GM18526 (cell line): Measurements from ENCODE around the gene NVL.

Experiments used
- POLR2A ChIP-seq: IDR thresholded peaks from 3 replicates; pipeline ENCODE4 v1.6.1; 2011; ENCODE audit not compliant: insufficient read length; ENCODE audit errors: extremely low read depth

The NVL gene

DNA sequence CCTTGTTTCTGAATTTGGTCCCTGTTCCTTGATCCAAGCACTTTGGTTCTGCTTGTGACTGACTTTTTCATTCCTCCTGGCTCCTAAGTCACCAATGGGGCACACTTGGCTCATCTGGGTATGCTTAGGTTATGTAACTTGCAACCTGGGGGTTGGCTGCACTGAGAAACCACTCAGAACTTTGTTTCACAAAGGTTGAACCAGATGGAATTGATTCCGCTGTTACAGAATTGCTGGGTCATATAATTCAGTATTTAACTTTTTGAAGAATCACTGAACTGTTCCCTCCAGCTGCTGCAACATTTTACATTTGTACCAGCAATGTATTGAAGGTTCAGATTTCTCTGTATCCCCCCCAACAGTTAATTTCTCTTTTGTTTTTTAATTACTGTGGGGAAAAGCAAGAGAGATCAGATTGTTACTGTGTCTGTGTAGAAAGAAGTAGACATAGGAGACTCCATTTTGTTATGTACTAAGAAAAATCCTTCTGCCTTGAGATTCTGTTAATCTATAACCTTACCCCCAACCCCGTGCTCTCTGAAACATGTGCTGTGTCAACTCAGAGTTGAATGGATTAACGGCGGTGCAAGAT lies 9.6 kb upstream of the NVL start:
- no peak for TF ChIP-seq POLR2A

DNA sequence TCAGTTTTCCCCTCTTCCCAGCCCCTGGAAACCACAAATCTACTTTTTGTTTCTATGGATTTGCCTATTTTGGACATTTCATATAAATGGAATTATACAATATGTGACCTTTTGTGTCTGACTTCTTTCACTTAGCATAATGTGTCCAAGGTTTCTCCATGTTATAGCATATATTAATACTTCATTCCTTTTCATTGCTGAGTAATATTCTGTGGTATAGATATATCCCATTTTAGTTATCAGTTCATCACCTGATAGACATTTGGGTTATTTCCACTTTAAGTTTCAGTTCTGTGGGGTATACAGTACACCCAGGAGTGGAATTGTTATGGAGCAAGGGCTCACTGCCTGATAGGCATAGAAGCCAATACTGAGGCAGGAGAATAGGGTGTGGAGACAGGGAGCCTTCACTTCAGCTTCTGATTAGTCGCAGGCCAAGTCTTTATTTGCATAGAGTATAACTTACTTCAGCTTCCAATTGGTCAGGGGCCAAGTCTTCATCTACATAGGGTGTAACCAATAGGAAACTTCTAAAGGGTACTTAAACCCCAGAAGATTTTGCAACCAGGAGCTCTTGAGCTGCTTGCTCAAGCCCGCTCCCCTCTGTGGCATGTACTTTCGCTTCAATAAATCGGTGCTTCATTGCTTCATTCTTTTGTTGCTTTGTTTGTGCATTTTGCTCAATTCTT lies 8.3 kb upstream of the NVL start:
- TF ChIP-seq POLR2A = no peak

DNA sequence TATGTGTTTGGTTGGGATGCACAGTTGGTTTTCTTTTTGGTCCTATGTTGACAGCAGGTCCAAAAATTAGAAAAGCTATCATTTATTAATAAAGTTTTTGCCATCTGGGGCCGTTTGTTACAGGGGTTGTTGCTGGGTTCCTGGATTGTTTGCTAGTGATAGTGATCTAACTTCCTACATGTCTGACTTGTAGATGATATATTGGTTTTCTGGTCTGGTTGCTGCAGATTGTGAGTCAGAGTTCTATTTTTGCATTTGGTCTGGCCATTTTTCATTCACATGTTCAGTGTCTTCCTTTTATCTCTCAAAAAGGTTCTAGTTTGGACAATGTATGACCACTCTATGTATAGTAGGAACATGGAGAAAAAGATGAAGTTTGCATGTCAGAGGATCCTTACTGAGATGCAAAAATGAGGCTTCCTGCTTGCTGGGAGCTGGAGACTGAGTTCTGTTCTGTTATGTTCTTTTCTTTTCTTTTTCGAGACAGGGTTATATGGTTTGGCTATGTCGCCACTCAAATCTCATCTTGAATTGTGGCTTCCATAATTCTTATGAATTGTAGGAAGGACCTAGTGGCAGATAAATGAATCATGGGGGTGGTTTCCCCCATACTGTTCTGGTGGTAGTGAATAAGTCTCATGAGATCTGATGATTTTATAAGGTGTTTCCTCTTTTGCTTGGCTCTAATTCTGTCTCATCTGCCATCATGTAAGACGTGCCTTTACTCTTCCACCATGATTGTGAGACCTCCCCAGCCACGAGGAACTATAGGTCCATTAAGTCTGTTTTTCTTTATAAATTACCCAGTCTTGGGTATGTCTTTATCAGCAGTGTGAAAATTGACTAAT lies 4.2 kb upstream of the NVL start:
- TF ChIP-seq POLR2A = no peak

DNA sequence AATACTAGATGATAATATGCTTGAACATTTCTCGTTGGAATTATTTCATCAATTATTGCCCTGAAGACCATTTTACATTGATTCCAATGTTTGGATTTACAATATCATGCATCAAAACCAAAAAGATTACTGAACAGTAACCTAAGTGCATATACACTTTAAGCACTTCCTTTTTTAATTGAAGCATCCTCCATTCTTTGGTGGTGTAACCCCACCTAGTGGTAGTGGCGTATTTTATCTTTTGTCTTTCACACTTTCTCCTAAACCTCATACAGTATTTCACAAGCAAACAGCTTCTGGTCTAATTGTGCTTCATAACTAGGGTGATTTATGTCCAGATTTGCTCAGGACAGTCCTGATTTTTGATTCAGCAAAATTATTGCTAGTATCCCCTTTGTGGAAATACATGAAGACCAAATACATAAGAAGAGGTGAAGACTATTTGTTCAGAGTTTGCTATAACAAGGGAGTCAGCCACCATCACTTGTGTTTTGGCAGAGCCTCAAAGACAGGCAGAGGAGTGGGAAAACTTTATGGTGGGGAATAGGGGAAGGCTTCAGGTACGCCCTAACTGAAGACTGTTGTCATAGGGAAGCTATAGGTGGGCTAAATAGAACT lies 3.4 kb upstream of the NVL start:
- no peak for TF ChIP-seq POLR2A

DNA sequence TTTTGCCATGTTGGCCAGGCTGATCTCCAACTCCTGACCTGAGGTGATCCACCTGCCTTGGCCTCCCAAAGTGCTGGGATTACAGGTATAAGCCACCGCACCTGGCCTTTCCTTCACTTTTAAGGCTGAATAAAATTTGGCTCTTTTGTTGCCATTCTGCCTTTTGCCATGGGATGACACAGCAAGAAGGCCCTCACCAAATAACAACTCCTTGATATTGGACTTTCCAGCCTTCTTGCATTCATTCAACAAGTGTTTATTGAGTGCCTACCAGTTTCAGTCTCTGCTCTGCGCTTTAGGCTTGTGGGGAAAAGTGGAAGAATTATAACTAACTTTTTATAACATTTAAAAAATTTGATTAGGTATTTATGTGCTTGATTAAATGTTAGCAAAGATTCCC lies 1.9 kb upstream of the NVL start:
- TF ChIP-seq POLR2A = no peak

DNA sequence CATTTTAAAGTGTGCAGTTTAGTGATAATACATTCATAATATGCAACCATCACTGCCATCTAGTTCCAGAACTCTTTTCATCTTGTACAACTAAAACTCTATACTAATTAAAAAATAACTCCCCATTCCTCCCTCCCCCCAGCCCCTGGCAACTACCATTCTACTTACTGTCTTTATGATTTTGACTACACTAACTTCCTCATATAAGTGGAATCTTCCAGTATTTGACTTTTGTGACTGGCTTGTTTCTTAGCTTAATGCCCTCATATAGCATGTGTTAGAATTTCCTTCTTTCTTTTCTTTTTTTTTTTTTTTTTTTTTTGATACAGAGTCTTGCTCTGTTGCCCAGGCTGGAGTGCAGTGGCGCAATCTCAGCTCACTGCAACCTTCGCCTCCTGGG lies 1.4 kb upstream of the NVL start:
- TF ChIP-seq POLR2A = no peak

DNA sequence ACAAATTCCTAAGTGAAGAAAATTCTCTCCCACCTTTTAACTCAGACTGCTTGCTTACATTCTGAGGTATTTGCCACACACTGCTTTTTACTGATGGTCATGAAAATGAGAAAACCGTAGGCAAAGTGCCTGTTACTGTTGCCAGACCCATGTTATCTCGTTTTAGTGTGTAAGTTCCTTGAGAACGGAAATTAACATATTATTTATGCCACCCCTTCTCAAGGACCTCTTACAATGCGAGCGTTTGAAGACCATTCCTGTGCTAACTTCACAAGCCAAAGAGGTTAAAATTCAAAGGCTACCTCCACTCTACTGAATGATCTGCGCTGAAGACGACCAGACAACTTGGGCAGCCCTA lies 509 bp downstream of the NVL start:
- TF ChIP-seq POLR2A = no peak

DNA sequence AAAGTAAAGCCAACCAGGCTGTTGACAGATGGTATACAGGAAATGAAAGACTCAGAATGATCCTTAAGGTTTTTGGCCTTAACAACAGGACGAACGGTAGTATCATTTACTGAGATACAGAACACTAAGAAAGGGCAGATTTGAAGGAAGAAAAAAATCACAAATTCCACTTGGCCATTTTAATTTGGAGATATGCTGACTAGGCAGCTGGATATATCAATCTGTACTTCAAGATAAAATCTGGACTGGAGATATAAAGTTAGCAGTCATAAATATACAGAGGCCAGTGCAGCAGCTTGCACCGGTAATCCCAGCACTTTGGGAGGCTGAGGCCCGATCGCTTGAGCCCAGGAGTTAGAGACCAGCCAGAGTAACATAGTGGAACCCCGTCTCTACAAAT lies 1.3 kb downstream of the NVL start:
- TF ChIP-seq POLR2A = no peak

DNA sequence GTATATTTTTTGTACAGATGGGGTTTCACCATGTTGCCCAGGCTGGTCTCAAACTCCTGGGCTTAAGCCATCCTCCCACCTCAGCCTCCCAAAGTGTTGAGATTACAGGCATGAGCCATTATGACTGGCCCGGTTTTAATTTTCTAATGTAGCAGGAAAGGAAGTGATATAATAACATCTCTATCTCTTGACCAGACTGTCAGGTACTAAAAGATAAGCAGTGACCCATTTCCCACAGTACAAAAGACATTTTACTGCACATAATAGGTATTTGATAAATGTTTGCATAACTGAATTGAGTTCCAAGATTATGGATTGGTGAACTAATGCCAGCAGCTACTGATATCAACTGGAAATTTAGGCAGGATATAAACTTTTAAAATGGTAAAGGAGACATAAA lies 4.0 kb downstream of the NVL start:
- TF ChIP-seq POLR2A = no peak

DNA sequence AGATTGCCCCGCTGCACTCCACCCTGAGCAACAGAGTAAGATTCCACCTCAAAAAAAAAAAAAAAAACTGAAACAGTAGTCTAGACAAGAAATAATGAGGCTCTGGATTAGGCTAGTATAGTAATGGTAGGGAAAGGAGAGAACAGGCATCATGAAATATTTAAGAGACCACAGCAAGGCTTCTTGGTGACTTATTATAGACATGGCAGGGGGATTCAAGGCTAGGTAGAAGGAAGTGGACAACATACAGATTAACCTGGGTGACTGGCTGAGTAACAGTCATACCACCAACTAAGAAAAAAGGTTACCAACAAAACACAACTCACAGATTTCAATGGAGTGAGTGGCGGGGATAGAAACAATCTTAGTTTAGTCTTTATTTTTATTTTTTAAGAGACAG lies 8.3 kb downstream of the NVL start:
- no peak for TF ChIP-seq POLR2A

DNA sequence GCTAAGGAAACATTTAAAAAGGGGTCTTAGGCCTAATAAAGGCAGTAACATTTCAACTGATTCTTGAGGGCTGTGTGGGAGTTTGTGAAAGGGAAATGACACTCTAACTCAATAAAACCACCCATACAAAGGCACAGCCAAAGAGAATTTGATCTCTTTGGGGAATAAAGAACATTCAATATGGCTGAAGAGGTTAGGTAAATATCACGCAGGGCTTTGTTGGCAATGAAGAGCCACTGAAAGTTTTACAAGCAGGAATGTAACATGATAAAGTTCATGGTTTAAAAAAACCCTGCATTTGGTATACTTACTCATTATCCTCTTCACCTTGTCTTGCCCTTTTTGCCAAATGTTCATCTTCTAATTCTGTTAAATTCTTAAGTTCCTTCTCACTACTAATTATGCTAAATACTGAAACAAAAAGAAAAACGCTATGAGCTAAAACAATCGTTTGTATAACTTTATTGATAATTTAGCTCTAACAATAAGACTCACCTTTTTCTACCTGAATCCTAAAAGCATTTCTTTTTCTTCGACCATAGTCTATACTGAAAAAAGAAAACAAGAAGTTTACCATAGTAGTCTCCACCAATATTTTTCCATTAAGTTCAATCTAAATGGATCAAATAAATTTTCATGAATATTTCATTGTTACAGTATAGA lies 12.5 kb downstream of the NVL start:
- TF ChIP-seq POLR2A = no peak

DNA sequence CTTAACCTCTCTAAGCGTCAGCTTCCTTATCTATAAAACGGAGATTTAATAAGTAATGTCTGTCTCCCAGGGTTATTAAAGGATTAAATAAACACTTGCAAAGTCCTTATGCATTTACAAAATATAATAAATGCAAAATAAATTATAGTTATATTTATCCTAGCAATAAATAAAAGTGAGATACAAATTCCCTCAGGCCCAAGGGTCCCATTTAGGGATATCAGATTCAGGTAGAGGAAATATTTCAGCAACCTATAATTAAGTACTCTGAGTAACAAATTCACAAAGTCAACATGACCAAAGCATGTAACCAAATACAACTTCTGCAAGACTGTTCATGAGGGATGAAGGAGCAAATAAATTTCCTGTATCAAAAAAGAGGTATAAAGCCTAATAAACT lies 17.9 kb downstream of the NVL start:
- no peak for TF ChIP-seq POLR2A

DNA sequence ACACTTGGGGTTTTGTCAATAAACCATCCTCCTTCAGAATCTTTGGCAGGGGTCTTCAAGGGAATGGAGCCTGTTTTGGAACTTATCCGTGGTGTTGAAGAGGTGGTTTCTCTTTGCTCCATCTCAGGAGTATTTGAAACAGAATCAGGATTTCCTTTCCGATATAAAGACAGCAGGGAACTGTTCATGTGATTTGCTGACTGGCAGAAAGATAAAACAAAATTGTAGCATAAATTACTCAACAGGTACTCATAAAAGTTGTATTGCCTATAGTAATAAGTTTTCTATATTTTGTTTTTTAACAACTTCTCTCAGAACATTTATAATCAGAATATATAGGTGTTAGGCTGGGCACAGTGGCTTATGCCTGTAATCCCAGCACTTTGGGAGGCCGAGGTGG lies 21.9 kb downstream of the NVL start:
- no peak for TF ChIP-seq POLR2A

DNA sequence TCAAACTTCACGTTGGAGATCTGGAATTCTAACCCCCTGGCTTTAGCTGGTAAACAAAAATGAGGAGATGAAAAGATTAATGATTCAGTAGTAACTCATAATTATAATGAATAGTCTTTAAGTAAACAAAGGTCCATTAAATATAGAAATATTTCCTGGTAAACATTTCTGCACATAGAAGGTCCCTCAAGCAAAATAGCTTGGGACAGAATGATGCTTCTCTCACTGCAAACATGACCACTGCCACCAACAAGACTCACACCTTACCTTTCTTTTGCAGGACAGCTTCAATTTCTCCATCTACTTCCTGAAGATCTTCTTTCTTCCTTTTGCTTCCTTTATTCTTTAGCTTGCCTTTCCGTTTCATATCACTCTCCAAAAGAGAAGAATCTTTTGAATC lies 25.2 kb downstream of the NVL start:
- no peak for TF ChIP-seq POLR2A

DNA sequence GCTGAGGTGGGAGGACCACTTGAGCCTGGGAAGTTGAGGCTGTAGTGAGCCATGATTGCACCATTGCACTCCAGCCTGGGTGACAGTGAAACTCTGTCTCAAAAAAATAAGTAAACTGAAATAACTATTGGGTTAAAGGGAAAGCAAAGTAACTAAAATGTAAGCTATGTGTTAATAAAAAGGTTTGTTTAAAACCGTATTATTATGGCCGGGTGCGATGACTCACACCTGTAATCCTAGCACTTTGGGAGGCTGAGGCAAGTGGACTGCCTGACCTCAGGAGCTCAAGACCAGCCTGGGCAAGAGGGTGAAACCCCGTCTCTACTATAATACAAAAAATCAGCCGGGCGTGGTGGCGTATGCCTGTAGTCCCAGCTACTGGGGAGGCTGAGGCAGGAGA lies 27.0 kb downstream of the NVL start:
- no peak for TF ChIP-seq POLR2A
